ENCODE results near the gene LRIT3.

Gene LRIT3

GRCh38 chr4:109902559-109903251 is 54.8 kb downstream of the LRIT3 start:
- Histone ChIP-seq H3K27me3 (ENCODE audit: low read depth) (no peaks in the 10 kb centered on the region), H3K4me1 (no peaks in the 10 kb centered on the region), H3K4me3 (no peak overlapping the region), H3K9me3 (no peaks in the 10 kb centered on the region), H3K36me3 (replicated peaks) (no peaks in the 10 kb centered on the region)
- in situ Hi-C loops (cut with MboI; ENCODE audit: low sequenced_read_pairs) = no loop called here
- no peak for DNase-seq (ENCODE audit: low spot score in 2 of 2)

- Histone ChIP-seq H3K9me3 (no peaks in the 10 kb centered on the region), H3K27me3 (ENCODE audit: low read depth) (no peaks in the 10 kb centered on the region), H3K36me3 (replicated peaks) (no peaks in the 10 kb centered on the region), H3K4me3 (no peak overlapping the region), H3K4me1 (peaks cover 17% of the 10 kb centered on the region)
- DNase-seq (ENCODE audit: low spot score in 2 of 2) = no peak
- in situ Hi-C loops (cut with MboI; ENCODE audit: low sequenced_read_pairs) = no loop called here
Measured at GRCh38 chr4:109908731-109909130, 60.8 kb downstream of the LRIT3 start.

GRCh38 chr4:109910256-109910655 is 62.3 kb downstream of the LRIT3 start:
- in situ Hi-C loops (cut with MboI; ENCODE audit: low sequenced_read_pairs) = no loop called here
- Histone ChIP-seq H3K4me1 (peaks cover 24% of the 10 kb centered on the region), H3K9me3 (no peaks in the 10 kb centered on the region), H3K36me3 (replicated peaks) (no peaks in the 10 kb centered on the region), H3K27me3 (ENCODE audit: low read depth) (no peaks in the 10 kb centered on the region), H3K4me3 (no peak overlapping the region)
- DNase-seq (ENCODE audit: low spot score in 2 of 2) = no peak

GRCh38 chr4:109912706-109913595 is 65.0 kb downstream of the LRIT3 start, which contains the start of gene EGF:
Gene EGF, plus strand, starts transcription at chr4:109912883. Its CDS starts 453 bp downstream, at chr4:109913336.
- peaks cover 24% of the 10 kb centered on the region for H3K4me1 ChIP-seq
- no peaks in the 10 kb centered on the region for H3K36me3 ChIP-seq (replicated peaks)
- no peaks in the 10 kb centered on the region for H3K27me3 ChIP-seq (ENCODE audit: low read depth)
- peak; percentile 22 to 34 for DNase-seq (ENCODE audit: low spot score in 2 of 2)
- in situ Hi-C loops (cut with MboI; ENCODE audit: low sequenced_read_pairs) = no loop called here
- peak within 1 kb of the TSS; percentile 12 for H3K4me3 ChIP-seq
- H3K9me3 ChIP-seq = no peaks in the 10 kb centered on the region

GRCh38 chr4:109913596-109914241 is 65.8 kb downstream of the LRIT3 start:
- peak overlapping the region; percentile 12 for H3K4me3 ChIP-seq
- no peak for DNase-seq (ENCODE audit: low spot score in 2 of 2)
- no peaks in the 10 kb centered on the region for H3K9me3 ChIP-seq
- in situ Hi-C loops (cut with MboI; ENCODE audit: low sequenced_read_pairs) = no loop called here
- H3K27me3 ChIP-seq (ENCODE audit: low read depth) = no peaks in the 10 kb centered on the region
- no peaks in the 10 kb centered on the region for H3K36me3 ChIP-seq (replicated peaks)
- peaks cover 24% of the 10 kb centered on the region for H3K4me1 ChIP-seq

GRCh38 chr4:109914322-109914721 is 66.4 kb downstream of the LRIT3 start:
- Histone ChIP-seq H3K4me1 (peaks cover 24% of the 10 kb centered on the region), H3K9me3 (no peaks in the 10 kb centered on the region), H3K27me3 (ENCODE audit: low read depth) (no peaks in the 10 kb centered on the region), H3K36me3 (replicated peaks) (no peaks in the 10 kb centered on the region), H3K4me3 (peak overlapping the region; percentile 12)
- DNase-seq (ENCODE audit: low spot score in 2 of 2) = no peak
- in situ Hi-C loops (cut with MboI; ENCODE audit: low sequenced_read_pairs) = no loop called here

- no peaks in the 10 kb centered on the region for H3K9me3 ChIP-seq
- DNase-seq (ENCODE audit: low spot score in 2 of 2) = no peak
- H3K27me3 ChIP-seq (ENCODE audit: low read depth) = no peaks in the 10 kb centered on the region
- no peaks in the 10 kb centered on the region for H3K36me3 ChIP-seq (replicated peaks)
- in situ Hi-C loops (cut with MboI; ENCODE audit: low sequenced_read_pairs) = no loop called here
- no peak overlapping the region for H3K4me3 ChIP-seq
- H3K4me1 ChIP-seq = peaks cover 24% of the 10 kb centered on the region
Measured at GRCh38 chr4:109915385-109916026, 67.6 kb downstream of the LRIT3 start.

- in situ Hi-C loops (cut with MboI; ENCODE audit: low sequenced_read_pairs) = no loop called here
- DNase-seq (ENCODE audit: low spot score in 2 of 2) = no peak
- no peak overlapping the region for H3K4me3 ChIP-seq
- H3K9me3 ChIP-seq = no peaks in the 10 kb centered on the region
- no peaks in the 10 kb centered on the region for H3K27me3 ChIP-seq (ENCODE audit: low read depth)
- peaks cover 24% of the 10 kb centered on the region for H3K4me1 ChIP-seq
- no peaks in the 10 kb centered on the region for H3K36me3 ChIP-seq (replicated peaks)
Measured at GRCh38 chr4:109916027-109916409, 68.1 kb downstream of the LRIT3 start.

- no peak overlapping the region for H3K4me3 ChIP-seq
- H3K4me1 ChIP-seq = no peaks in the 10 kb centered on the region
- no peak for DNase-seq (ENCODE audit: low spot score in 2 of 2)
- in situ Hi-C loops (cut with MboI; ENCODE audit: low sequenced_read_pairs) = no loop called here
- H3K9me3 ChIP-seq = no peaks in the 10 kb centered on the region
- no peaks in the 10 kb centered on the region for H3K27me3 ChIP-seq (ENCODE audit: low read depth)
- H3K36me3 ChIP-seq (replicated peaks) = no peaks in the 10 kb centered on the region
Measured at GRCh38 chr4:109921384-109921808, 73.5 kb downstream of the LRIT3 start.
